ELR (cell line): ENCODE measurements around the gene TIGD6.
"Not testable (repeated sequence)": the region's sequence is repeated elsewhere in the genome, so short reads cannot be mapped to it uniquely, and the experiment has no call there.

ENCODE experiments used
- DNase-seq: peaks from one replicate; pipeline ENCODE4 v3.0.0-alpha.2; 2015; ENCODE audit warnings: low read depth

TIGD6 gene

GRCh38 chr5:150000256-150000989 is at the start of gene TIGD6, which contains the start of gene HMGXB3:
TIGD6 (minus strand) TSS chr5:150000654; CDS start chr5:149996348, 4,306 bp downstream.
HMGXB3 (plus strand) TSS chr5:150000739; CDS start chr5:150004853, 4,114 bp downstream.
- peak; percentile 97 for DNase-seq

GRCh38 chr5:150046031-150046430 is 45.6 kb upstream of the TIGD6 start:
- DNase-seq: no peak

GRCh38 chr5:150045549-150045948 is 45.1 kb upstream of the TIGD6 start:
- DNase-seq: no peak

- no peak for DNase-seq
These were observed 44.3 kb upstream of the TIGD6 start for GRCh38 chr5:150044712-150045111.

GRCh38 chr5:150044329-150044681 is 43.9 kb upstream of the TIGD6 start:
- DNase-seq: peak; percentile 78

GRCh38 chr5:150043657-150044328 is 43.3 kb upstream of the TIGD6 start:
- DNase-seq: no peak

GRCh38 chr5:150042459-150042858 is 42.0 kb upstream of the TIGD6 start:
- no peak for DNase-seq

GRCh38 chr5:150038547-150038946 is 38.1 kb upstream of the TIGD6 start:
- DNase-seq: no peak

GRCh38 chr5:150036513-150036912 is 36.1 kb upstream of the TIGD6 start:
- DNase-seq: peak; percentile 100

GRCh38 chr5:150035139-150035895 is 34.9 kb upstream of the TIGD6 start:
- no peak for DNase-seq

- DNase-seq: peak; percentile 79
These were observed 34.2 kb upstream of the TIGD6 start for GRCh38 chr5:150034662-150035061.

- no peak for DNase-seq
These were observed 32.9 kb upstream of the TIGD6 start for GRCh38 chr5:150033334-150033733.

- not testable (repeated sequence) for DNase-seq
These were observed 27.6 kb upstream of the TIGD6 start for GRCh38 chr5:150028047-150028446.

- no peak for DNase-seq
These were observed 26.3 kb upstream of the TIGD6 start for GRCh38 chr5:150026682-150027172.

- no peak for DNase-seq
These were observed 24.0 kb upstream of the TIGD6 start for GRCh38 chr5:150024346-150024984.

- DNase-seq: no peak
These were observed 22.7 kb upstream of the TIGD6 start for GRCh38 chr5:150023136-150023535.

- DNase-seq: no peak
These were observed 22.2 kb upstream of the TIGD6 start for GRCh38 chr5:150022681-150023080.

- DNase-seq: peak; percentile 91
These were observed 21.7 kb upstream of the TIGD6 start for GRCh38 chr5:150022158-150022531.

- peak; percentile 50 for DNase-seq
These were observed 21.2 kb upstream of the TIGD6 start for GRCh38 chr5:150021491-150022157.

- no peak for DNase-seq
These were observed 19.8 kb upstream of the TIGD6 start for GRCh38 chr5:150020249-150020648.

- DNase-seq: peak; percentile 86
These were observed 17.0 kb upstream of the TIGD6 start for GRCh38 chr5:150017226-150018005.
